Hepatocyte (in vitro differentiated cells): ENCODE data around the gene STMN1. TPM values are rescaled to one million over a fixed set of nuclear protein-coding genes. Genes with fewer than 3 reads are reported as not detected.

Experiments
- DNase-seq: peaks from one replicate; pipeline ENCODE4 v3.0.0-alpha.2; 2016; ENCODE audit warnings: low spot score
- H2AFZ ChIP-seq: fragments of 200-600 bp; sonication (generic); 2 replicates; pipeline ENCODE4 v1.6.0; 2016; ENCODE audit warnings: antibody characterized with exemption, mild to moderate bottlenecking
- H3K27ac ChIP-seq: fragments of 200-600 bp; sonication (generic); 2 replicates; pipeline ENCODE4 v1.5.1; 2016; ENCODE audit warnings: mild to moderate bottlenecking
- H3K27me3 ChIP-seq: fragments of 200-600 bp; sonication (generic); 2 replicates; pipeline ENCODE4 v1.6.1; 2016
- H3K36me3 ChIP-seq: fragments of 200-600 bp; sonication (generic); replicated peaks from 2 replicates; pipeline ENCODE4 v1.5.1; 2016; ENCODE audit warnings: low read depth; ENCODE audit not compliant: insufficient read depth
- H3K4me1 ChIP-seq: fragments of 200-600 bp; sonication (generic); 2 replicates; pipeline ENCODE4 v1.5.1; 2016; ENCODE audit warnings: mild to moderate bottlenecking, moderate library complexity; ENCODE audit not compliant: insufficient read depth
- H3K4me2 ChIP-seq: fragments of 200-600 bp; sonication (generic); 2 replicates; pipeline ENCODE4 v1.6.0; 2016
- H3K4me3 ChIP-seq: fragments of 200-600 bp; sonication (generic); 2 replicates; pipeline ENCODE4 v1.5.1; 2016; ENCODE audit warnings: mild to moderate bottlenecking
- H3K79me2 ChIP-seq: fragments of 200-600 bp; sonication (generic); 2 replicates; pipeline ENCODE4 v1.6.0; 2017; ENCODE audit warnings: mild to moderate bottlenecking
- H3K9me2 ChIP-seq: fragments of 200-600 bp; sonication (generic); replicated peaks from 2 replicates; pipeline ENCODE4 v1.6.0; 2017; ENCODE audit warnings: mild to moderate bottlenecking; ENCODE audit not compliant: insufficient read depth
- H3K9me3 ChIP-seq: fragments of 200-600 bp; sonication (generic); 2 replicates; pipeline ENCODE4 v1.5.1; 2016; ENCODE audit warnings: low read depth, mild to moderate bottlenecking
- H4K20me1 ChIP-seq: fragments of 200-600 bp; sonication (generic); 2 replicates; pipeline ENCODE4 v1.6.0; 2016; ENCODE audit warnings: mild to moderate bottlenecking; ENCODE audit not compliant: insufficient read depth, poor library complexity, severe bottlenecking
- EZH2 ChIP-seq: fragments of 200-600 bp; sonication (generic); IDR thresholded peaks from 2 replicates; pipeline ENCODE4 v1.6.1; 2016; ENCODE audit warnings: antibody characterized with exemption, mild to moderate bottlenecking, borderline replicate concordance
- EZH2phosphoT487 ChIP-seq: fragments of 200-600 bp; sonication (generic); IDR thresholded peaks from one replicate; pipeline ENCODE4 v1.6.1; 2018; ENCODE audit warnings: antibody characterized with exemption, mild to moderate bottlenecking, low read depth, moderate library complexity; ENCODE audit not compliant: unreplicated experiment, severe bottlenecking
- WGBS: methylation state at CpG from one replicate; pipeline ENCODE4 v1.1.6; 2016; ENCODE audit warnings: low lambda C conversion rate; ENCODE audit errors: missing lambda C conversion rate; 5-methylcytosine and 5-hydroxymethylcytosine counted together
- polyA plus RNA-seq: library from polyadenylated mRNA; unstranded; fragments of >200 nt; fragmentation: Nextera tagmentation; extraction: Ambion mirVana; gene quantifications from 2 replicates; pipeline ENCODE4 v1.2.1, GENCODE V29; 2016
- total RNA-seq: library from RNA; depleted of rRNA; stranded (reverse); fragments of >200 nt; gene quantifications from 2 replicates; pipeline ENCODE4 v1.2.3, GENCODE V29; 2014
- TF ChIP-seq, protein P1 (sequence below): fragments of 200-600 bp; sonication (generic); IDR thresholded peaks from 2 replicates; pipeline ENCODE4 v1.5.1; 2016; ENCODE audit warnings: antibody characterized with exemption, mild to moderate bottlenecking; ENCODE audit not compliant: poor library complexity

The STMN1 gene
- total and polyA plus RNA-seq, 2 experiments from 2014 or later, result 104 to 338 TPM

DNA sequence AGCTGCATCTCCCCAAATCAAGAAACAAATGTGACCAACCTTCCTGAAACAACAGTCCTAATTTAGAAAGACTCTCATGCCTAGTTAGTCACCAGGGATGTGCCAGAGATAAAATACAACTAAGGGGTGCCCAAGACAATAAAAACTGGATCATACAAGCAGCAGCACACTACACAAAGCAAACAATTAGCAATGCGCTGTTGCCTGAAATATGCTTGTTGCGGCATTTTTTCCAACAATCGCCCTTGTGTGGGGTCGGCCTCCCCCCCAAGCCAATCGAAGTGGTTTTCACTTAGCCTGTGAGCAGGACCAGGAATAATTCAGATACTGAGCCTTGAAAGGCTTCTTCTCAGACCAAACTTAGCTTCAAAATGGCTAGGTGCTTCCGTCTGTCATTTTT is 1.4 kb upstream of the STMN1 start:
- 96% methylated on average over 6 of the region's 6 CpGs for WGBS
- Histone ChIP-seq H4K20me1 (no peaks in the 10 kb centered on the region), H2AFZ (no peak overlapping the region), H3K4me1 (peaks cover 18% of the 10 kb centered on the region), H3K36me3 (no peaks in the 10 kb centered on the region), H3K79me2 (peaks cover 22% of the 10 kb centered on the region), H3K9me3 (no peaks in the 10 kb centered on the region), H3K4me2 (no peak overlapping the region), H3K9me2 (no peaks in the 10 kb centered on the region), H3K4me3 (no peak overlapping the region), H3K27ac (no peak overlapping the region), H3K27me3 (no peaks in the 10 kb centered on the region)
- no peak for DNase-seq
- TF ChIP-seq, protein P1, sequence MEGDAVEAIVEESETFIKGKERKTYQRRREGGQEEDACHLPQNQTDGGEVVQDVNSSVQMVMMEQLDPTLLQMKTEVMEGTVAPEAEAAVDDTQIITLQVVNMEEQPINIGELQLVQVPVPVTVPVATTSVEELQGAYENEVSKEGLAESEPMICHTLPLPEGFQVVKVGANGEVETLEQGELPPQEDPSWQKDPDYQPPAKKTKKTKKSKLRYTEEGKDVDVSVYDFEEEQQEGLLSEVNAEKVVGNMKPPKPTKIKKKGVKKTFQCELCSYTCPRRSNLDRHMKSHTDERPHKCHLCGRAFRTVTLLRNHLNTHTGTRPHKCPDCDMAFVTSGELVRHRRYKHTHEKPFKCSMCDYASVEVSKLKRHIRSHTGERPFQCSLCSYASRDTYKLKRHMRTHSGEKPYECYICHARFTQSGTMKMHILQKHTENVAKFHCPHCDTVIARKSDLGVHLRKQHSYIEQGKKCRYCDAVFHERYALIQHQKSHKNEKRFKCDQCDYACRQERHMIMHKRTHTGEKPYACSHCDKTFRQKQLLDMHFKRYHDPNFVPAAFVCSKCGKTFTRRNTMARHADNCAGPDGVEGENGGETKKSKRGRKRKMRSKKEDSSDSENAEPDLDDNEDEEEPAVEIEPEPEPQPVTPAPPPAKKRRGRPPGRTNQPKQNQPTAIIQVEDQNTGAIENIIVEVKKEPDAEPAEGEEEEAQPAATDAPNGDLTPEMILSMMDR, result no peak
- TF ChIP-seq EZH2phosphoT487, result no peak
- no peak for TF ChIP-seq EZH2

DNA sequence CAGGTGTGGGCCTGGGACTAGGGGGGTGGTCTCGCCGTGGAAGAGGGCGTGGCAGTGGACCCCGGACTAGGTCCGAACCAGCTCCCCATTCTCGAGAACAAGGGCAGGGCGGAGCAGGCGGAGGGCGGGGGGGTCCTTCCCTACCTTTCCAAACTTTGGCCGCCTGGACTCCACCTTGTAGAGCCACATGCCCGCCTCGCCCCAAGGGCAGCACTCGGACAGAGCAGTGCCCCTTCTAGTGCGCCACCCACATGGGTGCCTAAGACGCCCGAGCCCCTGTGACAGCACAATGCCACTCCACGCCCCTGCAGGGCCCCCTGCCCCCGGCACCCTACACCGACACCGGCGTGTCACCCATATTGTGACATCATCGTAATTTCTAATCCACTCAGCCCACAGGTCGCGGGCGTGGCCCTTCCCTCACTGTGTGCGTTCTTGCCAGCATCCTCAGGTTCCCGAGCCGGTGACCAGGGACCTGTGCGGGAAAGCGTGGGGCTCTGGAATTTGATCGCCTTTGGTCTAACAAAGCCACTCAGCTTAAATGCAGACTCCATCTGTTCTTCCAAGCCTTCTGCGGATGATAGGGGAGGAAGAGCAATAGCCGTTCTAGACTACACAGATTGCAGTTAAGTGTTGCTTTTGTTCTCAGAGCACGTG is 553 bp upstream of the STMN1 start:
- peaks cover 30% of the 10 kb centered on the region for H3K79me2 ChIP-seq
- no peaks in the 10 kb centered on the region for H3K9me3 ChIP-seq
- 34% methylated on average over 21 of the region's 34 CpGs for WGBS
- TF ChIP-seq, protein P1, result no peak
- TF ChIP-seq EZH2 (no peak), EZH2phosphoT487 (no peak)
- peak overlapping the region; percentile 77 for H3K4me2 ChIP-seq
- peak overlapping the region; percentile 67 for H2AFZ ChIP-seq
- peak; percentile 49 for DNase-seq
- peak overlapping the region; percentile 20 for H3K4me3 ChIP-seq
- no peaks in the 10 kb centered on the region for H3K36me3 ChIP-seq
- peak overlapping the region; percentile 21 for H3K27ac ChIP-seq
- H3K9me2 ChIP-seq, result no peaks in the 10 kb centered on the region
- no peaks in the 10 kb centered on the region for H4K20me1 ChIP-seq
- no peaks in the 10 kb centered on the region for H3K27me3 ChIP-seq
- peaks cover 21% of the 10 kb centered on the region for H3K4me1 ChIP-seq

- Histone ChIP-seq H3K27ac (peak overlapping the region; percentile 77), H2AFZ (peak overlapping the region; percentile 40)
- WGBS, result 2% methylated on average over 20 of the region's 34 CpGs
These were observed 1.1 kb downstream of the STMN1 start for GRCh38 chr1:25904943-25905679.

More at GRCh38 chr1:25904943-25905679, 1.1 kb downstream of the STMN1 start:
- Histone ChIP-seq H3K27me3 (no peaks in the 10 kb centered on the region), H3K36me3 (no peaks in the 10 kb centered on the region), H3K9me2 (no peaks in the 10 kb centered on the region), H3K79me2 (peaks cover 47% of the 10 kb centered on the region), H3K4me1 (peaks cover 21% of the 10 kb centered on the region), H3K4me3 (peak overlapping the region; percentile 78), H3K9me3 (no peaks in the 10 kb centered on the region), H4K20me1 (no peaks in the 10 kb centered on the region), H3K4me2 (peak overlapping the region; percentile 77)
- peak; percentile 96 for DNase-seq
- TF ChIP-seq EZH2 (no peak), EZH2phosphoT487 (no peak)
- TF ChIP-seq, protein P1, result peak; percentile 28
